Cardiac muscle cell (in vitro differentiated cells and primary cell): ENCODE results near the gene IGSF9. TPM values are rescaled to one million over a fixed set of nuclear protein-coding genes. Genes with fewer than 3 reads are reported as not detected.

Experiments
- DNase-seq, 2 donors: peaks; one replicate each; pipeline versions ENCODE4 v3.0.0 to v3.0.0-alpha.2; 2010 to 2017; ENCODE audit warnings: low read depth in 1 of 2, low spot score in 1 of 2
- H3K27ac ChIP-seq: fragments of 200-600 bp; sonication (generic); 2 replicates; pipeline ENCODE4 v1.5.1; 2016
- H3K27me3 ChIP-seq: fragments of 200-600 bp; sonication (generic); 2 replicates; pipeline ENCODE4 v1.6.0; 2016; ENCODE audit warnings: control low read depth
- H3K36me3 ChIP-seq: fragments of 200-600 bp; sonication (generic); 2 replicates; pipeline ENCODE4 v1.5.1; 2016; ENCODE audit warnings: control low read depth
- H3K4me1 ChIP-seq: fragments of 200-600 bp; sonication (generic); 2 replicates; pipeline ENCODE4 v1.8.1; 2017; ENCODE audit warnings: low read depth, mild to moderate bottlenecking, mixed run types
- H3K4me3 ChIP-seq: fragments of 200-600 bp; sonication (generic); 2 replicates; pipeline ENCODE4 v1.5.1; 2016; ENCODE audit warnings: mild to moderate bottlenecking
- H3K9me3 ChIP-seq: fragments of 200-600 bp; sonication (generic); 2 replicates; pipeline ENCODE4 v1.5.1; 2017; ENCODE audit warnings: low read depth, mild to moderate bottlenecking, control low read depth
- polyA plus RNA-seq: library from polyadenylated mRNA; unstranded; fragments of >200 nt; fragmentation: Nextera tagmentation; extraction: Ambion mirVana; gene quantifications from 2 replicates; pipeline ENCODE4 v1.2.1, GENCODE V29; 2016
- total RNA-seq: library from RNA; depleted of rRNA; stranded (reverse); fragments of >200 nt; gene quantifications from 2 replicates; pipeline ENCODE4 v1.2.3, GENCODE V29; 2016
- TF ChIP-seq, protein P1 (sequence below): IDR thresholded peaks from 2 replicates; pipeline ENCODE4 v1.5.1; 2012; ENCODE audit warnings: low read depth, mild to moderate bottlenecking, low read length

IGSF9 gene
- total and polyA plus RNA-seq, 2 experiments from 2014 or later, result 1.7 to 2.3 TPM

DNA sequence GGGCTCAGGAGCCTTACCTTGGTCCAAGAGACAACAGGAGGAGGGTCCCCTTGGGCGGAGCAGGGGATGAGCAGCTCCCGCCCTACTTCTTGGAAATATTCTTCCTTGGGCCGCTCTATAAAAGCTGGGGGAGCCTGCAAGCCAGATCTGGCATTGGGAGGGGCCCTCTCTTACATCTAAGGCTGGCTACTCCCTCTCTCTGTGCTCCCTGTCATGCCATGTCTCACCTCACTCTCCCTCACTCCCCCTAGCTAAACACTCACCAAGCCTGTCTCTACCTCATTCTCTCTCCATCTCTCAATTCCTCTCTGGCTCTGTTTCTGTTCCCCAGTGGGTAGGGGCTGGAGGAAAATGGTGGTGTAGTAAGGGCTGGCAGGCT lies 13.6 kb downstream of the IGSF9 start:
- Histone ChIP-seq H3K36me3 (no peaks in the 10 kb centered on the region), H3K27ac (no peak overlapping the region), H3K27me3 (no peaks in the 10 kb centered on the region), H3K4me1 (peaks cover 1% of the 10 kb centered on the region), H3K9me3 (no peaks in the 10 kb centered on the region), H3K4me3 (no peak overlapping the region)
- no peak for DNase-seq
- TF ChIP-seq, protein P1, sequence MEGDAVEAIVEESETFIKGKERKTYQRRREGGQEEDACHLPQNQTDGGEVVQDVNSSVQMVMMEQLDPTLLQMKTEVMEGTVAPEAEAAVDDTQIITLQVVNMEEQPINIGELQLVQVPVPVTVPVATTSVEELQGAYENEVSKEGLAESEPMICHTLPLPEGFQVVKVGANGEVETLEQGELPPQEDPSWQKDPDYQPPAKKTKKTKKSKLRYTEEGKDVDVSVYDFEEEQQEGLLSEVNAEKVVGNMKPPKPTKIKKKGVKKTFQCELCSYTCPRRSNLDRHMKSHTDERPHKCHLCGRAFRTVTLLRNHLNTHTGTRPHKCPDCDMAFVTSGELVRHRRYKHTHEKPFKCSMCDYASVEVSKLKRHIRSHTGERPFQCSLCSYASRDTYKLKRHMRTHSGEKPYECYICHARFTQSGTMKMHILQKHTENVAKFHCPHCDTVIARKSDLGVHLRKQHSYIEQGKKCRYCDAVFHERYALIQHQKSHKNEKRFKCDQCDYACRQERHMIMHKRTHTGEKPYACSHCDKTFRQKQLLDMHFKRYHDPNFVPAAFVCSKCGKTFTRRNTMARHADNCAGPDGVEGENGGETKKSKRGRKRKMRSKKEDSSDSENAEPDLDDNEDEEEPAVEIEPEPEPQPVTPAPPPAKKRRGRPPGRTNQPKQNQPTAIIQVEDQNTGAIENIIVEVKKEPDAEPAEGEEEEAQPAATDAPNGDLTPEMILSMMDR, result no peak

DNA sequence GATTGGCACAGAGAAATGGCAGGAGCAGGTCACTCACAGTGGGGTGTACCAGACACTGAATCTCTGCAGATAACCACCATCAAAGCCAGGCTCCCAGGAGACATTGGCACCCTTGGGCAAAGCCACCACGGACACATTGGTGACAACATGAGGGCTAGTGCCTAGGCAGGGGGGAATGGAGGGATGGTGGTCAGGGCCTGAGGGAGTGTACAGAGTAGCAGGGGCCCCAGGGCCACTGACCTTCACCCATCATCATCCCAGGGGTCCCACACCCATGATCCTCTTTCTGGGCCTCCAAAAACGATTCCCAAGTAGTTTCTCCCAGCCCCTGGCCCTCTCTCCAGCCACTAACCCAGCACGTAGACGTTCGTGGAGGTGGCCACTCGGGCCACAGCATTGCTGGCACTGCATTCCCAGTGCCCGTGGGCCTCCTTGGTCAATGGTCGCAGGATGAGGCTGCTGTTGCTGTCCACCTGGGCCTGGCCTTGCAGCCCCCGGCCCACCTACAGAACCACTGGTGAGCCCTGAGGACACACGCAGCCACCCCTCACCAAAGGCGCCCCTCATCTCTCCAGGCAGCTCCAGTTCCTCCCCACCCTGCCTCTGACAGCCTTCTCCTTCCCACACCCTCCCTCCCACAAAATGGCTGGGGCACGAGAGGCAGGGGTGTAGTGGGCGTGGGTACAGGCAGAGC lies 14.2 kb downstream of the IGSF9 start:
- Histone ChIP-seq H3K27me3 (no peaks in the 10 kb centered on the region), H3K4me1 (no peaks in the 10 kb centered on the region), H3K27ac (no peak overlapping the region), H3K9me3 (no peaks in the 10 kb centered on the region), H3K4me3 (no peak overlapping the region), H3K36me3 (no peaks in the 10 kb centered on the region)
- DNase-seq, result no peak
- TF ChIP-seq, protein P1, result no peak

DNA sequence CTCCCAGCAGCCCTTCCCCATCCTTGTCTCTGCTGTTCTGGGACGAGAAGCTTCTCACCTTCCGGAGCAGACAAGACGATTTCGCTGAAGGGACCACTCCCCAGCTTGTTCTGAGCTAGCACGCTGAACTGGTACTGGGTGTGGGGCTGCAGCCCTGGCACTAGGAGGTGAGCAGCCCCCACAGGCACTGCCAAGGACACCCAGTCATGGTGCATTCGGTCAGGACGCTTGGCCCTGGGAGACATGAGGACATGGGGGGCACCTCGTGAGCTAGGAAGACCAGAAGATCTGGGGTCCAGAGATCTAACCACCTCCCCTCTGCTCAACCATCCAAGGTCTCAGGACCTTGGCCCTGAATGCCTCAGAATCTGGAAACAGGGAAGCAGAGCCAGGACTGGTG lies 14.8 kb downstream of the IGSF9 start:
- Histone ChIP-seq H3K36me3 (no peaks in the 10 kb centered on the region), H3K9me3 (no peaks in the 10 kb centered on the region), H3K27ac (no peak overlapping the region), H3K4me3 (no peak overlapping the region), H3K4me1 (no peaks in the 10 kb centered on the region), H3K27me3 (no peaks in the 10 kb centered on the region)
- TF ChIP-seq, protein P1, result no peak
- DNase-seq, result no peak

DNA sequence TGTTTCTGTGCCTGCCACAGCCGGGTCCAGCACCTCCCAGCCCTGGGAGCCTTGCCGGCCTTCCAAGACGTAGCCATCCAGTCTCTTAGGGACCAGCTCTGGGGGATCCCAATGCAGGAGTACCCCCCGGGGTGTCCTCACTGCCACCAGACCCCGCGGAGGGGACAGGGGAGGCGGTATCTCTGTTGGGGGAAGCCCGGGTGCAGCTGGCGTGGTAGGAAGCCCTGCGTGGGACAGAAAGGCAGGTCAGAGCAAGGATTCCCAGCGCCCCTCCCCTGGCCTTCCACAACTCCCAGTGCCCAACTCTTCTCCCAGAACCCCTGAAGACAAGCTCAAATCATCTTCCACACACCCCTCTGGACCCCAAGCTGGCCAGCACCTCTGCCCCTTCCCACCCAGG lies 15.2 kb downstream of the IGSF9 start:
- Histone ChIP-seq H3K27me3 (no peaks in the 10 kb centered on the region), H3K4me1 (no peaks in the 10 kb centered on the region), H3K27ac (no peak overlapping the region), H3K4me3 (no peak overlapping the region), H3K36me3 (no peaks in the 10 kb centered on the region), H3K9me3 (no peaks in the 10 kb centered on the region)
- DNase-seq, result no peak
- TF ChIP-seq, protein P1, result no peak

DNA sequence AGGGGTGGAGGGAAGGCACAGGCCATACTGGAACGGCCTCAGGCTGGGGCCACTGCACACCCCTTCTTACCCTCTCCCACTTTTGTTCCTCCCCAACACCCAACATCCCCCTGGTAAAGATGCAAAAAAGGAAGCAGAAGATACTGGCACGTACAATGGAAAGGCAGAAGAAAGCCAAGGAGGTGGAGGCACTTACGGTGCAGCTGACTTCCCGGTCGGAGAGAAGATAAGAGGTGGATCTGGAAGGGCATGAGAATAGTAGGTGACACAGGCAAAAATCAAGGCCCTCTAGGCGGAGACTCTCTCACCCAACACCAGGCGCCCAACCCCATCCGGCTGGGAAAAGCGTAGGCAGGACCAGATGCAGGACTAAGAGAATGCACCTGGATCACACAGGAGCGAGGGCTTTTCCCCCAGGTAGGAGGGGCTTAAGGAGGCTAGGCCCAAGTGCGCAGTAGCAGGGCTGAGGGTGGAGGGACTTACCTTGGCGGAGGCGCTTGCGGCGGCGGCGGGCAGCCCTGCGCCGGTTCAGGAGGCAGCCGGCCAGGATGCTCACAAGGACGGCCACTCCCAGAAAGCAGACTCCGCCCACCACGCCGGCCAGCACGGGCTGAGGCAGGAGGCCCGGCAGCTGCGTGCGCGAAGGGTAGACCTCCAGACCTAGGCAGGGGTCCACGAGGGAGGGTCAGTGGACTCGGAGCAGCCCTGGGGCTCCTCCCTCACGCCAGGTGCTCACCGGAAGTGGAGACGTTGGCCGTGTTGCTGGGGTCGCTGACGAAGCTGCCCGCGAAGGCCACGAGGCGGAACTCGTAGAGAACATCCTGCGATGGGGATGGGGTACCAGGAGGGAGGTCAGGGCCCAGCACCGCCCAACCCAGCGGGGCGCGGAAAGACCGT lies 16.0 kb downstream of the IGSF9 start:
- Histone ChIP-seq H3K36me3 (no peaks in the 10 kb centered on the region), H3K9me3 (no peaks in the 10 kb centered on the region), H3K27me3 (peaks cover 3% of the 10 kb centered on the region), H3K4me3 (no peak overlapping the region), H3K27ac (no peak overlapping the region), H3K4me1 (peaks cover 5% of the 10 kb centered on the region)
- TF ChIP-seq, protein P1, result no peak
- no peak for DNase-seq
